AG04449 (cell line): Measurements from ENCODE around the gene NHS.
A peak's percentile ranks its signal among the peaks of the same experiment; 100 is the strongest.

ENCODE experiments used
- CTCF ChIA-PET: fragments of 350-600 bp; formaldehyde crosslinking; extraction: SDS; loops from one replicate; lab custom pipeline; 2021; ENCODE audit warnings: antibody characterized with exemption; lab: Yijun Ruan, JAX
- POLR2A ChIA-PET: fragments of 400-600, 350-600 bp; formaldehyde crosslinking; extraction: SDS; loops from one replicate; lab custom pipeline; 2020; ENCODE audit warnings: antibody characterized with exemption, inconsistent platforms; lab: Yijun Ruan, JAX
- DNase-seq: peaks from one replicate; pipeline ENCODE4 v3.0.0-alpha.2; 2010; ENCODE audit warnings: low read depth, low spot score
- H3K4me3 ChIP-seq: 2 replicates; pipeline ENCODE4 v1.5.1; 2011; ENCODE audit warnings: low read depth, mild to moderate bottlenecking, control low read depth, low read length
- CTCF ChIP-seq: IDR thresholded peaks from one replicate; pipeline ENCODE4 v1.5.1; 2011; ENCODE audit warnings: mild to moderate bottlenecking, moderate library complexity, low read length, control low read depth, inconsistent platforms; ENCODE audit not compliant: insufficient read depth; ENCODE audit errors: missing control alignments

The NHS gene

GRCh38 chrX:17737986-17738713 lies 363.1 kb downstream of the NHS start:
- CTCF ChIA-PET: no interaction called here
- POLR2A ChIA-PET: no interaction called here
- no peak for TF ChIP-seq CTCF
- DNase-seq: no peak
- peak overlapping the region; percentile 75 for H3K4me3 ChIP-seq

- H3K4me3 ChIP-seq: peak overlapping the region; percentile 75
- CTCF ChIA-PET: no interaction called here
- TF ChIP-seq CTCF: no peak
- DNase-seq: no peak
- POLR2A ChIA-PET: no interaction called here
Observed at GRCh38 chrX:17738737-17739535, 363.9 kb downstream of the NHS start.

GRCh38 chrX:17740137-17741122 lies 365.4 kb downstream of the NHS start:
- CTCF ChIA-PET: no interaction called here
- POLR2A ChIA-PET: no interaction called here
- no peak for DNase-seq
- no peak for TF ChIP-seq CTCF
- H3K4me3 ChIP-seq: no peak overlapping the region

- no peak for TF ChIP-seq CTCF
- CTCF ChIA-PET: no interaction called here
- POLR2A ChIA-PET: no interaction called here
- DNase-seq: no peak
- no peak overlapping the region for H3K4me3 ChIP-seq
Observed at GRCh38 chrX:17741123-17741511, 366.1 kb downstream of the NHS start.

GRCh38 chrX:17743913-17744312 lies 368.9 kb downstream of the NHS start:
- no peak for DNase-seq
- ChIA-PET POLR2A (no interaction called here), CTCF (interaction anchor here (2.9 kb wide), 1 partner anchor 634 kb away, joined by 10 read pairs; no protein-coding TSS in a partner anchor)
- H3K4me3 ChIP-seq: no peak overlapping the region
- no peak for TF ChIP-seq CTCF
